Measurements from ENCODE around the gene ADGB. TPM values are rescaled to one million over a fixed set of nuclear protein-coding genes. Genes with fewer than 3 reads are reported as not detected.

ADGB gene
- total RNA-seq, 1 donor from 2014 or later: not detected

DNA sequence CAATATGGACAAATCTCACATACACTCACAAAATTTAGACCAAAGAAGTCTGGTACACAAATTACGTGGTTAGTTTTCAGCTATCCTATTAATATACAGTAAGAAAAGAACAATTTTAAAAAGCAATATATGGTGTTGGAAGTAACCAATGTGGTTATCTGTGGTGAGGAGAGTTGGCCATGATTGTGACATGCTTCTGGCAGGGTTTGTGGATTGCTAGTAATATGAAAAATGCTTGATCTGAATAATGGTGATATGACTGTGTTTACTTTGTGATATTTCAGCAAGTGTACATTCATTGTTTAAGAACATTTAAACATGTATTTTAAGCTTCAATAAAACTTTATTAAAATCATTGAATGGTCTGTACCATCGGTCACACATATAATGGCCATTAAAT is 99.1 kb downstream of the ADGB start:
- Histone ChIP-seq H3K27ac (no peak overlapping the region), H3K27me3 (no peaks in the 10 kb centered on the region), H3K4me3 (no peak overlapping the region), H3K4me1 (no peaks in the 10 kb centered on the region), H3K9me3 (no peaks in the 10 kb centered on the region), H3K36me3 (no peaks in the 10 kb centered on the region)
- DNase-seq (ENCODE audit: extremely low spot score in 2 of 2): no peak
- TF ChIP-seq POLR2AphosphoS5 (IDR thresholded peaks at IDR 0.05; ENCODE audit: insufficient read depth in 1 of 2, low read depth in 1 of 2): no peak
- TF ChIP-seq, protein P1, sequence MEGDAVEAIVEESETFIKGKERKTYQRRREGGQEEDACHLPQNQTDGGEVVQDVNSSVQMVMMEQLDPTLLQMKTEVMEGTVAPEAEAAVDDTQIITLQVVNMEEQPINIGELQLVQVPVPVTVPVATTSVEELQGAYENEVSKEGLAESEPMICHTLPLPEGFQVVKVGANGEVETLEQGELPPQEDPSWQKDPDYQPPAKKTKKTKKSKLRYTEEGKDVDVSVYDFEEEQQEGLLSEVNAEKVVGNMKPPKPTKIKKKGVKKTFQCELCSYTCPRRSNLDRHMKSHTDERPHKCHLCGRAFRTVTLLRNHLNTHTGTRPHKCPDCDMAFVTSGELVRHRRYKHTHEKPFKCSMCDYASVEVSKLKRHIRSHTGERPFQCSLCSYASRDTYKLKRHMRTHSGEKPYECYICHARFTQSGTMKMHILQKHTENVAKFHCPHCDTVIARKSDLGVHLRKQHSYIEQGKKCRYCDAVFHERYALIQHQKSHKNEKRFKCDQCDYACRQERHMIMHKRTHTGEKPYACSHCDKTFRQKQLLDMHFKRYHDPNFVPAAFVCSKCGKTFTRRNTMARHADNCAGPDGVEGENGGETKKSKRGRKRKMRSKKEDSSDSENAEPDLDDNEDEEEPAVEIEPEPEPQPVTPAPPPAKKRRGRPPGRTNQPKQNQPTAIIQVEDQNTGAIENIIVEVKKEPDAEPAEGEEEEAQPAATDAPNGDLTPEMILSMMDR (IDR thresholded peaks at IDR 0.05): no peak
- TF ChIP-seq POLR2A (IDR thresholded peaks at IDR 0.05): no peak
- intact Hi-C loops (cut with DNase I): no loop called here

DNA sequence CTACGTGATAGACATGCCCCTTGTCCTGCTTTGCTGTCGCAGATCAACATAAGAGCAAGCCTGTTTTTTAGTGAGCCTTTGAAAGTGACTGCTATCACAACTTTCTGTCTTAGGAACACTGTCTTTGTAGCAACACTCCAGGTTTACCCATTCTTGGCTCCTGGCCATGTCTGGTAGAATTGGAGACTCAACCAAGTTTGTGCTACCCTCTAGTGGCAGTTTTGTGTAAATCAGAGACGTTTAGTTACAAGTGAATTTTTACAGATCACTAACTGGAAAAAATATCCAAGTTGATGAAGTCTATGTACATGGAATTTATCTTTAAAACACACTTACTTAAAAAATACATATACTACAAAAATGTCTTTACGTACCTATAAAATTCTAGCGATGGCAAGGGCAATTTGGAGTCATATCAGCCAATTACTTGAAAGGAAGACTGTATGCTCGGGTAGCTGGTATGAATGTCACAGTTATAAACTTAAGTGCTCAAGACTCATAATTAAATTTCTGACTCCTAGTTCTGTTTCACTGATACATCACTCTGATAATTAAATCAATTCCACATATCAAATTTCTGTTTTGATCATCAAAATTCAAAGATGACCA is 101.4 kb downstream of the ADGB start:
- Histone ChIP-seq H3K36me3 (no peaks in the 10 kb centered on the region), H3K27me3 (no peaks in the 10 kb centered on the region), H3K27ac (no peak overlapping the region), H3K4me3 (no peak overlapping the region), H3K4me1 (no peaks in the 10 kb centered on the region), H3K9me3 (no peaks in the 10 kb centered on the region)
- intact Hi-C loops (cut with DNase I): no loop called here
- TF ChIP-seq POLR2A (IDR thresholded peaks at IDR 0.05): no peak
- TF ChIP-seq, protein P1 (IDR thresholded peaks at IDR 0.05): peak; percentile 32 to 67 (median 39)
- DNase-seq (ENCODE audit: extremely low spot score in 2 of 2): no peak

DNA sequence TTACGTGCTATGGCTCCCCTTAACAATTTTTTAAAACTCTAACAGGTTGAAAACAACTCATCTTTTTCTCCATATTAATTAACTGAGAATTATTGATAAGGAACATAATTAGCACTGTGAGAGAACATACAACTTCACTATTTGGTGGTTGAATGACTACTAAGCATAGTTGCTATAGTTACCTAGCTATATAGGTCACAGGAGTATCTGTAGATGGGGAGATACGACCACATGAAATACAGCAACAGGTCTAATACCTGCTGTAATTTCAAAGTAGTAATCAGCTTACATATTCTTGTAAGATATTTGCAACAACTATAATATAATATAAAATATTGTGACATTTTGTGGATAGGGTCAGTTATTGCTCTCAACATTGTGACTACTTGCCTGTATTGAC is 102.9 kb downstream of the ADGB start:
- Histone ChIP-seq H3K36me3 (no peaks in the 10 kb centered on the region), H3K4me3 (no peak overlapping the region), H3K27me3 (no peaks in the 10 kb centered on the region), H3K4me1 (no peaks in the 10 kb centered on the region), H3K9me3 (no peaks in the 10 kb centered on the region), H3K27ac (no peak overlapping the region)
- no peak for DNase-seq (ENCODE audit: extremely low spot score in 2 of 2)
- intact Hi-C loops (cut with DNase I): no loop called here
- TF ChIP-seq POLR2AphosphoS5 (IDR thresholded peaks at IDR 0.05; ENCODE audit: insufficient read depth in 1 of 2, low read depth in 1 of 2): no peak
- TF ChIP-seq, protein P1 (IDR thresholded peaks at IDR 0.05): no peak
- TF ChIP-seq POLR2A (IDR thresholded peaks at IDR 0.05): no peak

DNA sequence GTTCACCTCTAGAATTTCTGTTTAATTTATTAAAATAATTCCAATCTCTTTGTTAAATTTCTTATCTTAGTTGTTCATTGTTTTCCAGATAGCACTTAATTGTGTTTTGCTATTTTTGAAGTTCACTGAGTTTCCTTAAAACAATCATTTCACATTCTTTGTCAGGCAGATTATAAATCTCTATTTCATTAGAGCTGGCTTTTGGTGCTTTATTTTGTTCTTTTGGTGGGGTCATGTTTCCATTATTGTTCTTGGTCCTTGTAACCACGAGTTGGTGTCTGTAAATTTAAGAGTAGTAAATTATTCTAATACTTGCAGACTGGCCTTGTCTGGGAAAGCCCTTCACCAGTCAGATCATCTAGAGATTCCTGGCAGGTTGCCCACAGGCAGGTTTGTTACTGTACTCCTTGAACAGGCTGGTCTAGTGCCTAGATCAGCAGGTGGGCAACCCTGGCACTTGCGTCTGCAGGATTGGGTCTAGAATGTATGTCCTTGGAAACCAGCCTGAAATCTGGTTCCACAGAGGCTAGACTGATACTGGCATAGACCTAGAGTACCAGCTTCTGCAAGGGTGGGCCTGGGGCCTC is 110.4 kb downstream of the ADGB start:
- intact Hi-C loops (cut with DNase I): no loop called here
- Histone ChIP-seq H3K27ac (no peak overlapping the region), H3K36me3 (no peaks in the 10 kb centered on the region), H3K27me3 (no peaks in the 10 kb centered on the region), H3K9me3 (no peaks in the 10 kb centered on the region), H3K4me1 (no peaks in the 10 kb centered on the region), H3K4me3 (no peak overlapping the region)
- no peak for DNase-seq (ENCODE audit: extremely low spot score in 2 of 2)
- TF ChIP-seq POLR2A (IDR thresholded peaks at IDR 0.05) (no peak), POLR2AphosphoS5 (IDR thresholded peaks at IDR 0.05; ENCODE audit: insufficient read depth in 1 of 2, low read depth in 1 of 2) (no peak)
- TF ChIP-seq, protein P1 (IDR thresholded peaks at IDR 0.05): no peak

DNA sequence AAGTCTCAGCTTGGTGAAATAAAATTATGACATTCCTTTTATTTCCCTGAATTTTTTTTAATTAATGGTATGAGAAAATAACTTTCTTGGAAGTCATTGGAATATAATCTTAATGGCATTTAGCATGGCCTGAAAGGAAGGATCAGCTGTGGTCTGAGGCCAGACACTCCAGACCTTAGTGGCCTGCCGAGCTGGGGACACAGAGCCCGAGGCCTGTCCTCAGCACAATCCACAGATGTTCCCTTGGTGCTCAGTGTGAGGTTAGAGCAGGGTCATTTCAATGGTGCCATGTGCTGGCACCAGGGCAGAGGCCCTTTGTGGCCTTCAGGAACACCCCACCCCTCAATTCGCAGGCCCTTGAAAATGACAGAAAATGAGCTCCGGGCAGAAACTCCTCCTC is 120.6 kb downstream of the ADGB start:
- no peaks in the 10 kb centered on the region for H3K4me1 ChIP-seq
- H3K27ac ChIP-seq: no peak overlapping the region
- H3K9me3 ChIP-seq: no peaks in the 10 kb centered on the region
- no peaks in the 10 kb centered on the region for H3K36me3 ChIP-seq
- no peaks in the 10 kb centered on the region for H3K27me3 ChIP-seq
- no peak for TF ChIP-seq POLR2AphosphoS5 (IDR thresholded peaks at IDR 0.05; ENCODE audit: insufficient read depth in 1 of 2, low read depth in 1 of 2)
- TF ChIP-seq POLR2A (IDR thresholded peaks at IDR 0.05): no peak
- TF ChIP-seq, protein P1 (IDR thresholded peaks at IDR 0.05): no peak
- no peak overlapping the region for H3K4me3 ChIP-seq
- intact Hi-C loops (cut with DNase I): no loop called here
- DNase-seq (ENCODE audit: extremely low spot score in 2 of 2): no peak
